SJCRH30 (cell line): ENCODE results near the gene MPRIP. TPM values are rescaled to one million over a fixed set of nuclear protein-coding genes. Genes with fewer than 3 reads are reported as not detected.

Source experiments
- DNase-seq, 2 experiments: peaks; one replicate each; pipeline ENCODE4 v3.0.0-alpha.2; 2015 to 2020
- H3K27ac ChIP-seq: fragments of 250-450 bp; sonication (Bioruptor Pico); 2 replicates; pipeline ENCODE4 v1.5.1; 2020; ENCODE audit warnings: mild to moderate bottlenecking, moderate library complexity
- H3K27me3 ChIP-seq: fragments of 250-450 bp; sonication (Bioruptor Pico); 2 replicates; pipeline ENCODE4 v1.5.1; 2020; ENCODE audit warnings: mild to moderate bottlenecking, moderate library complexity
- H3K36me3 ChIP-seq: fragments of 250-450 bp; sonication (Bioruptor Pico); 2 replicates; pipeline ENCODE4 v1.5.1; 2020; ENCODE audit warnings: mild to moderate bottlenecking, moderate library complexity
- H3K4me1 ChIP-seq: fragments of 250-450 bp; sonication (Bioruptor Pico); 2 replicates; pipeline ENCODE4 v1.5.1; 2020; ENCODE audit warnings: mild to moderate bottlenecking, moderate library complexity
- H3K4me3 ChIP-seq: fragments of 250-450 bp; sonication (Bioruptor Pico); 2 replicates; pipeline ENCODE4 v1.5.1; 2020; ENCODE audit warnings: mild to moderate bottlenecking, moderate library complexity
- H3K9me3 ChIP-seq: fragments of 250-450 bp; sonication (Bioruptor Pico); replicated peaks from 2 replicates; pipeline ENCODE4 v1.5.1; 2020; ENCODE audit warnings: mild to moderate bottlenecking, moderate library complexity
- total RNA-seq: library from RNA; depleted of rRNA; stranded (reverse); fragments of >200 nt; shearing (Covaris generic); gene quantifications from 2 replicates; pipeline ENCODE4 v1.2.3, GENCODE V29; 2014

The MPRIP gene
- total RNA-seq, 1 experiment from 2014 or later = 312 TPM

DNA sequence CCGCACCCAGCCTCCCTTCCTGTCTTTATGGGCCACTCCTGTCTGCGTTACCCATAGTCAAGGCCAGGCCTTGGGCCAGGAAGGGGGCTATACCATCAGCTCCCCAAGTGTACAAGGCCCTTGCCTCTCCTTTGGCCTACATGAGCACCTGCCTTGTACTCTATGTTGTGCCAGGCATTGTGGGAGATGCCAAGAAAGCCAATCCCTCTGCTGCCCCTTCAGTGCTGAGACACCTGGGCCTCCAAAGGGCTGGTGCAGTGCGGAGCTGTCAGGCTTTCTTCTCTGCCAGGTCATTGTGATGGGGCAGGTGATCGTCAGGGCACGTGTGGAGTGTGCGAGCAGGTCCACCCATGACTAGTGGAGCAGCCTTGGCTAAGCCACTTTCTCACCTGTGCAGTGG is 59.9 kb downstream of the MPRIP start:
- Histone ChIP-seq H3K9me3 (no peaks in the 10 kb centered on the region), H3K36me3 (peaks cover 20% of the 10 kb centered on the region), H3K4me3 (no peak overlapping the region), H3K27me3 (no peaks in the 10 kb centered on the region), H3K27ac (no peak overlapping the region), H3K4me1 (no peaks in the 10 kb centered on the region)
- DNase-seq = no peak

DNA sequence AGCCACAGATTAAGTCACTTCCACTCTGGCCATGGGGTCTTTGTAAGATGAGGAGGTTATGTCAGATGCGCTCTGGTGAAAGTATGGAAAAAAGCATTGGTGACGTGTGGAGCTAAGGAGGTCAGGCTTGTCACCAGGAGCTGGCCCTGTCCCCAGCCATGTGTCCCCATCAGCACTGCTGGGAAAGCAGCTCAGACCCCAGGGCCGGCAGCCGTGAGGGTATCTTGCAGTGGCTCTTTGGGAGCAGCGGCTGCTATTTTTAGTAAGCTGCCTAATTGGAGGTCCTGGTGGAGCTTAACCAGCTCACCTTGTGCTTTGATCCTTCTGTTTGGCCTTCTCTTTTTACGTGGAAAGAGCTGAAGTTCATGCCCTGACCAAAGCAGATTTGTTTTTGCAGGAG is 60.9 kb downstream of the MPRIP start:
- DNase-seq = no peak
- H3K27me3 ChIP-seq = no peaks in the 10 kb centered on the region
- H3K27ac ChIP-seq = no peak overlapping the region
- no peak overlapping the region for H3K4me3 ChIP-seq
- H3K9me3 ChIP-seq = no peaks in the 10 kb centered on the region
- H3K36me3 ChIP-seq = peaks cover 14% of the 10 kb centered on the region
- H3K4me1 ChIP-seq = no peaks in the 10 kb centered on the region

DNA sequence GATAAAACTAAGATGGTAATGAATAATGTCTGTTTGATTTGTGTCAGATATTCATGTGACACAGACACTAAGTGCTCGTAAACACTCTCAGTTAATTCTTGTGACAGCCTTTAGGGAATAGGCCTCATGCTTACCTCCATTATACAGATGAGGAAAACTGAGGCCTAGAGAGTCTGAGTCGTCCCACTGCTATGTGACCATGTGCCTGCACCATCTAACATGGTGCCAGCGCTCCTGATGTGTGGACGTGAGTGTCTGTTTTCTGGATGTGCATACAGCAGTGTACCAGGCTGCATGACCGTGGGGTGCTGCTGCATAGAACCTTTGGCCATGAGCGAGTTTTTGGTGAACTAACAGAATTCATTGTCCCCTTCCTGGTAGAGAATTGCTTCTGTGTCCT is 61.8 kb downstream of the MPRIP start:
- H3K36me3 ChIP-seq = peaks cover 10% of the 10 kb centered on the region
- H3K9me3 ChIP-seq = no peaks in the 10 kb centered on the region
- no peak for DNase-seq
- H3K4me1 ChIP-seq = no peaks in the 10 kb centered on the region
- H3K27ac ChIP-seq = no peak overlapping the region
- H3K4me3 ChIP-seq = no peak overlapping the region
- no peaks in the 10 kb centered on the region for H3K27me3 ChIP-seq

DNA sequence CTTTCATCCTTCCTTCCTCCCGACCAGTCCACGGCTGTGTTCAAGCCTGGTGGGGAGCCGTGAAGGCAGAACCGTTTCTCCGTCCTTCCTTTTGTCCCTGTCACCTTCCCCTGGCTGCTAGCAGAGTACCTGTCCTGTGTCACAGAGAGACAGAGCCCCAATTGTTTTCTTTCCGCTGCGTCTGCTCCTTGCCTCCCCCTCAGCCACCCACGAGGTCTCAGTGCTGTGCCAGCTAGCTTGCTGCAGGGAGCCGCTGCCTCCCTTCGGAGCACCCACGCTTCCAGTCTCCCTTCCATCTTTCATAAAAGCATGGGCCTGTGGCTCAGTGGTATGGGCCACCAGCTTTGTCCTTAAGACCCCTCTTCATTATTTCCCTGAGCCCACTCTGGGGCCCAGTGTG is 62.2 kb downstream of the MPRIP start:
- Histone ChIP-seq H3K9me3 (no peaks in the 10 kb centered on the region), H3K36me3 (peaks cover 10% of the 10 kb centered on the region), H3K27me3 (no peaks in the 10 kb centered on the region), H3K27ac (no peak overlapping the region), H3K4me3 (no peak overlapping the region), H3K4me1 (no peaks in the 10 kb centered on the region)
- no peak for DNase-seq

DNA sequence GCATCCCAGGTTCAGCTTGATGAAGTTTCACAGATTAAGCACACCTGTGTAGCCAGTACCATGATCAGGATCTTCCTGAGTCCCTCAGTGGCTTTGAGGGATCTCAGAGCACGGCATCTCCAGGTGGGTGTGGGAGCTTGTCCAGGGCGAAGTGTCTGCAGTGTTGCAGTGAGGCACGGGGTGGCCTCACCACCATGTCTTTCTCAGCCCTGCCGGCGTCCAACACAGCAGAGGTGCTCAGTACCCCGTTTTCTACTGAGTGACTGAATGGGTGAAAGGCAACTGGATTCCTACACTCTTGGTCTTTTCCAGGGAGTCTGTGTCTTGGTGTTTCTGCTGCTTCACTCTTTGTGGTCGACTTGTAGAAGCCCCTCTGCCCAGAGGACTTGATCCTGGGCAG is 63.7 kb downstream of the MPRIP start:
- Histone ChIP-seq H3K9me3 (no peaks in the 10 kb centered on the region), H3K4me3 (no peak overlapping the region), H3K27me3 (no peaks in the 10 kb centered on the region), H3K36me3 (peaks cover 7% of the 10 kb centered on the region; the same call in 1 of the 2 replicates), H3K4me1 (no peaks in the 10 kb centered on the region), H3K27ac (no peak overlapping the region)
- DNase-seq = no peak

DNA sequence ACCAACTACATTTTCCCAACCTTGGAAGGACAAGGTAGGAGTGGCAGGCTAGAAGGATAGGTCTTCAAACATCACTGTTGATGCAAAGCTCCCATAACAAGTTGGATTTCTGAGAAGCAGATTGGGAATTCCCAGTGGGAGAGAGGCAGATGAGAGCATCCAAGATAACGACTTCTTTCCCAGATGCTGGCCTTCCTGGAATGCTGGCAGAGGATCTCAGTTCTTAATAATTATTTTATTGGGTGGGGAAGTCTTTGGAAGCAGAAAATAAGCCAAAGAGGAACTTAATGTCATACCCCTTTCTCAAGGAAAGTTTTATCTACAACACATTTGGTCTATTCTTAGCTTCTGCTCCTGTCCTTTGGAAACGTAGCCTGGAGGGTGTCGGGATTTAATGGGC is 64.5 kb downstream of the MPRIP start:
- H3K4me1 ChIP-seq = no peaks in the 10 kb centered on the region

DNA sequence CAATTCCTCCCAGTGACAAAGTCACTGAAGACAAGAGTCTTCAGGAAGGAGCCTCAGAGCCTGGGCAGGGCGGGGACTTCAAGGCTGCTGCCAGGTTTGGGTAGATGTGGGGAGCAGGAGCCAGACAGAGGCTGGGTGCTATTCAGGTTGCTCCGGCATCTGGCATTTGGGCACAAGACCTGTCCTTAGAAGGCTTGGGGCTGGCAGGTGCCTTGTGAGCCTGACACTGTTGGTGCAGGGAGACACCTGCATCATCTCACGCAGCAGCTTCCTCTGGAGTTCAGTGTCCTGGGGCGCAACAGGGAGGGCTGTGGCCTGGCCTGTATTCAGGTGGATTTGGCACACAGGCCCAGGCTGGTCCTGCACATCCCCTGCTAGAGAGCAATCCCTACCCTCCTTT is 65.0 kb downstream of the MPRIP start:
- Histone ChIP-seq H3K4me3 (no peak overlapping the region), H3K27me3 (no peaks in the 10 kb centered on the region), H3K27ac (no peak overlapping the region), H3K36me3 (peaks cover 7% of the 10 kb centered on the region; the same call in 1 of the 2 replicates), H3K9me3 (no peaks in the 10 kb centered on the region), H3K4me1 (no peaks in the 10 kb centered on the region)
- no peak for DNase-seq

More for the DNA sequence above, 64.5 kb downstream of the MPRIP start:
- no peak for DNase-seq
- H3K4me3 ChIP-seq = no peak overlapping the region
- no peaks in the 10 kb centered on the region for H3K9me3 ChIP-seq
- H3K36me3 ChIP-seq = peaks cover 7% of the 10 kb centered on the region; the same call in 1 of the 2 replicates
- no peak overlapping the region for H3K27ac ChIP-seq
- H3K27me3 ChIP-seq = no peaks in the 10 kb centered on the region

DNA sequence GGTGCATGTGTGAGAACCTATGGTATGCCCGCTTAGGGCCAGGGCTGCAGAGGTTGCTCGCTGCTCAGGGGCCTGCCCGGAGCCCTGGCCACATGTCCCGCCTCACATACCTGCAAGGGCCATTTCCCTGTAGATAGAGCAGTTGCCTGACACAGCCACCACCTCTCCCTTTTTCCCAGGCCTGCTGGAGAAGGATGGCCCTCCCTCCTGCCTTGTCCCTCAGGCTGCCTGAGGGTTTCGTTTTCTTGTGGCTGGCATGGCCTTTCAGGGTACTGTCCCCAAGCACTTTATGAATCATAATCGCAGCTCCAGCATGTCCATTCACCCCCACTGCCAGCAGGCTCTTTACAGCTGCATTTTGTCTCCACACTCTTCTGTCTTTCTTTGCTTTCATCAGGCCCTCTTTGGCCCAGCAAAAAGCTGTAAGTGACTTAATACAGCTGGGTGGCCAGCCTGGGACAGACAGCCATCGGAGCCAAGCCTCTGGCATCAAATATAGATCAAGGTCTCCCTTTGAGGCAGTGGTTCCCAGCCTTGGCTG is 65.7 kb downstream of the MPRIP start:
- Histone ChIP-seq H3K36me3 (peaks cover 7% of the 10 kb centered on the region; the same call in 1 of the 2 replicates), H3K27me3 (no peaks in the 10 kb centered on the region), H3K27ac (no peak overlapping the region), H3K4me1 (no peaks in the 10 kb centered on the region), H3K9me3 (no peaks in the 10 kb centered on the region), H3K4me3 (no peak overlapping the region)
- no peak for DNase-seq

DNA sequence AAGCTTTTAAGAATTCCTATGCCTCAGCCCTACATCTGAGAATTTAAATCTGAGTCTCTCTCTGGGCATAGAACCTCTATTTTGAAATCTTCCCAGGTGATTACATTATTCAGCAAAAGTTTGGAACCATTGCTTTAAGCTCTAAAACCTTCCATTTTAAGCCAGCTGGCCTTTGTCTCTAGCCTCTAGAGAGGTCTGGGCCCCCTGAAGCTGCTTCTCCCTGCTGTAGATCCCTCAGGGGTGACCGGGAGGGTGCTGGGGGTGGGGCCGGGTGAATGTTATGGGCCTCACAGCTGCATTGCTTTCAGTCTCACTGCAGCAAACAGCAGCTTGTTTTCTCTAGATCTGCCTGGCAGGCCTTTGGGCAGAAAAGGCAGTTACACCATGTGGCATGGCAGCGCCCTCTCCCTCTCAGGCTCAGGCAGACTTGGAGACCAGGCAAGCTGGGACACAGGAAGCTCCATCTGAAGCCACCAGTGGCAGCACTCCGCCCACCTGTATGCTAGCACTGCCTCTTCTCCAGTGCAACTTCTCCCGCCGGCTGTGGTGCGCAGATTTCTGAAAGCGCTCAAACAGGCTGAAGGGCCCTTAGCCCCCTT is 66.3 kb downstream of the MPRIP start:
- no peak overlapping the region for H3K4me3 ChIP-seq
- H3K27me3 ChIP-seq = no peaks in the 10 kb centered on the region
- no peak for DNase-seq
- H3K27ac ChIP-seq = no peak overlapping the region
- H3K36me3 ChIP-seq = peaks cover 7% of the 10 kb centered on the region; the same call in 1 of the 2 replicates
- H3K9me3 ChIP-seq = no peaks in the 10 kb centered on the region
- H3K4me1 ChIP-seq = no peaks in the 10 kb centered on the region

DNA sequence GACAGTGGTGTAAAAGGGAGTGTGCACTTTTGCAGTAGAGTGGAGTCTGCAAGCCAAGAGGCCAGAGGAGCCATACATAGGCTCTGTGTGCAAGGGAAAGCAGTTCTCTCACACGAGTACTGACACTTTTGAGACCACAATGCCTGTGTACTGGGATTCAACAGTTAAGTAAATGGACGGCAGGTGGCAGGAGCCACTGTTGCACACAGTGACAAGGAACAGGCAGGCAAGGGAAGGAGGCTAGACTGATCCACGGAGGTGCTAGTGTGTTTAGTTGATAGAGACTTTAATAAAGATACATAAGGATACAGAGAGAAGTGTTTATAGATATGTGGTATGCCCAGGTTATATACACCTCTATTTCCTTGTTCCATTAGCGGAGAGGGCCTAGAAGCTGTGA is 67.0 kb downstream of the MPRIP start:
- H3K4me1 ChIP-seq = no peaks in the 10 kb centered on the region
- no peak overlapping the region for H3K27ac ChIP-seq
- H3K27me3 ChIP-seq = no peaks in the 10 kb centered on the region
- H3K4me3 ChIP-seq = no peak overlapping the region
- peaks cover 9% of the 10 kb centered on the region for H3K36me3 ChIP-seq
- no peak for DNase-seq
- no peaks in the 10 kb centered on the region for H3K9me3 ChIP-seq

DNA sequence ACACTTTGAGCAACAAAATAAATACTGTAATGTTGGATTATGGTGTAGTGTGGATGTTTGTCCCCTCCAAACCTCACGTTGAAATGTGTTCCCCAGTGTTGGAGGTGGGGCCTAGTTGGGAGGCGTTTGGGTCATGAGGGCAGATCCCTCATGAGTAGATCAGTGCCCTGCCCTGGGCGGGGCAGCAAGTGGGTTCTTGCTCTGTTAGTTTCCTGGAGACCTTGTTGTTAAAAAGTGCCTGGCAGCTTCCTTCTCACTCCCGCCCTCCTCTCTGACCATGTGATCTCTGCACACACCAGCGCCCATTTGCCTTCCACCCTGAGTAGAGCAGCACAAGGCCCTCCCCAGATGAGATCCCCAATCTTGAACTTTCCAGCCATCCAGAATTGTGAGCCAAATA is 67.7 kb downstream of the MPRIP start:
- Histone ChIP-seq H3K27ac (no peak overlapping the region), H3K9me3 (no peaks in the 10 kb centered on the region), H3K36me3 (peaks cover 9% of the 10 kb centered on the region), H3K4me3 (no peak overlapping the region), H3K4me1 (no peaks in the 10 kb centered on the region), H3K27me3 (no peaks in the 10 kb centered on the region)
- DNase-seq = no peak

DNA sequence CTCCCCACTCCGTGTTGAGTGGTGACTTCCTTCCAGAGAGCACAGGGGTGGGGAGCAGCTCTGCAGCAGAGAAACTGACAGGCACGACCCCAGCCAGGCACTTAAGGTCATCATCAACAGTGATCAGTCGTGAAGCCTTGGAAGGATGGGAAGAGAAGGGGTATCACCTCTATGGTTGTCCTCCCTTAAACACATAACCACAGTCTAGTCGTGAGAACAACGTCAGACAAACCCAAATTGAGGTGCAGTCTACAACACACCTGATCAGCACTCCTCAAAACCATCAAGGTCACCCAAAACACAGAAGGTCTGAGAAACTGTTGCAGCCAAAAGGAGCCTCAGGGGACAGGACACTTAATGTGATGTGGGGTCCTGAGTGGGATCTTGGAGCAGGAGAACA is 68.3 kb downstream of the MPRIP start:
- DNase-seq = no peak
- no peak overlapping the region for H3K4me3 ChIP-seq
- H3K27me3 ChIP-seq = no peaks in the 10 kb centered on the region
- H3K27ac ChIP-seq = no peak overlapping the region
- no peaks in the 10 kb centered on the region for H3K4me1 ChIP-seq
- no peaks in the 10 kb centered on the region for H3K9me3 ChIP-seq
- H3K36me3 ChIP-seq = peaks cover 11% of the 10 kb centered on the region

DNA sequence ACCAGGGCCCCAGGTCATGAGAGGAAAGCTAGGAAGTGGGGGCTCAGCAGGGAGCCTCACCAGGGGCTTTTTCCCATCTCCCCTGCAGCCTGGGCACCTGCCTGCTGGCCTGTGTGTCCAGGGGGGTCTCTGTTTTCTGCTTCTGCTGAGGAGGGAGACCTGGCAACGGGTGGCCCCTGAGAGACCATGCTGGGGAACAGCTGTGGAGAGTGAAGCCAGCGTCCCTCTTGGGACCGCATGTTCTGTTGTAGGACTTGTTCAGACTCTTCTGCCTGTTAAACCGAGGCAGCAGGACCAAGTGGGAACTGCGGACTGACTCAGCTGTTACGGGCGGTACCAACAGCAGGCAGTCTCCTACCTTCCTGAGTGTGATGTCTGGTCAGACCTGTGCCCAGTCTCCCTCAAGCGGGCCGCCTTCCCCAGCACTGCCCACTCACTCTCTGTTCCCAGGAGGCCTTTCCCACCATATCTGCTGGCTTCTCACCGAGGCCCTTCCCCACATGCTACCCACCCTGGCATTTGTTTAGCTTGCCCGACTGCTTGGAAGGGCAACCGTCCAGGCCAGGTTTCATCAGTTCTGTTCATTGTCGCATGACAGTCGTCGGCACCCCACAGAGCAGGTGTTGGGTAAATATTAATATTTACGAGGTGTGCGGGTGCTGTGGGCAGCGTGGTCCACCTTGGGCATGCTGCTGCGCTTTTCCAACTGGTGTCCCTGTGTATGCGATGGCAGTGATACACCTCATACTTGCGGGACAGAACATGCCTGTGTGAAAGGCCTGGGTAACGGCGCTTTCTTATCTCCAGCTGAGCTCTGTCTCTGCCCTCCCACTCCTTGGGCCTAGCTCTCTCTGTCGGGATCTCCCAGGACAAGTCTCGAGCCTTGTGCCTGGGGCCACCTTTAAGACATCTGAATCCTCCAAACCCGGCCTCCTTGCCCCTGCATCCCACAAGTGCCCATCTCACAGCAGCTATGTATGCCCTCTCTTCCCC is 69.4 kb downstream of the MPRIP start:
- H3K27ac ChIP-seq = no peak overlapping the region

DNA sequence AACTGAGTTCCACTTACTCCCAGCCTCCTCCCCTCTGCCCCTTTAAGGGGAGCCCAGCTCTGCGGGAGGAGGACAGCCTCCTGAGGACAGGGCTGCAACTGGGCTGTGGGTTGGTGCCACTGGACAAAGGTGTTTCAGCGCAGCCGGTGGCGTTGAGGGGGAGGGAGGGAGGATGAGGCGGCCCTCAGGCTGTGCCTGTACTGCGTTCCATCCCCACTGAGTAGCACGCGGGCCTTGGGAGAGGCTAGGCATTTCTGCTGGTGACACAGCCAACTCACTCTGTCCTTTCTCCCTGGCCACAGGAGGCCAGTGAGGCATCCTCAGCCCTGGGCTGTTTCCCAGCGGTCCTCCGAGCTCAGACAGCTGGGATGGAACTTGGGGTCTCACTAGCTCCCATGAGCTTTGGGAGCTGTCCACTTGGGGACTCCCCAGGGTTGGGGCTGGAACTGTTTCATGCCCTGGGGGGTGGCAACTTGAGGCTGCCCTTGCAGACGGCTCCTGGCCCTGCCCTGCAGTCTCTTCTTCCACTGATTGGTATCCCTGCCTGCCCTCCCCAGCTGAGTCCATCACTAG is 70.5 kb downstream of the MPRIP start:
- Histone ChIP-seq H3K27ac (no peak overlapping the region), H3K4me1 (no peaks in the 10 kb centered on the region), H3K36me3 (peaks cover 8% of the 10 kb centered on the region), H3K9me3 (no peaks in the 10 kb centered on the region), H3K4me3 (no peak overlapping the region), H3K27me3 (no peaks in the 10 kb centered on the region)
- no peak for DNase-seq

More for the DNA sequence above, 69.4 kb downstream of the MPRIP start:
- Histone ChIP-seq H3K27me3 (no peaks in the 10 kb centered on the region), H3K36me3 (peaks cover 9% of the 10 kb centered on the region), H3K4me1 (no peaks in the 10 kb centered on the region), H3K9me3 (no peaks in the 10 kb centered on the region), H3K4me3 (no peak overlapping the region)
- no peak for DNase-seq
